ENCODE results near the gene ACLY.

ACLY gene

DNA sequence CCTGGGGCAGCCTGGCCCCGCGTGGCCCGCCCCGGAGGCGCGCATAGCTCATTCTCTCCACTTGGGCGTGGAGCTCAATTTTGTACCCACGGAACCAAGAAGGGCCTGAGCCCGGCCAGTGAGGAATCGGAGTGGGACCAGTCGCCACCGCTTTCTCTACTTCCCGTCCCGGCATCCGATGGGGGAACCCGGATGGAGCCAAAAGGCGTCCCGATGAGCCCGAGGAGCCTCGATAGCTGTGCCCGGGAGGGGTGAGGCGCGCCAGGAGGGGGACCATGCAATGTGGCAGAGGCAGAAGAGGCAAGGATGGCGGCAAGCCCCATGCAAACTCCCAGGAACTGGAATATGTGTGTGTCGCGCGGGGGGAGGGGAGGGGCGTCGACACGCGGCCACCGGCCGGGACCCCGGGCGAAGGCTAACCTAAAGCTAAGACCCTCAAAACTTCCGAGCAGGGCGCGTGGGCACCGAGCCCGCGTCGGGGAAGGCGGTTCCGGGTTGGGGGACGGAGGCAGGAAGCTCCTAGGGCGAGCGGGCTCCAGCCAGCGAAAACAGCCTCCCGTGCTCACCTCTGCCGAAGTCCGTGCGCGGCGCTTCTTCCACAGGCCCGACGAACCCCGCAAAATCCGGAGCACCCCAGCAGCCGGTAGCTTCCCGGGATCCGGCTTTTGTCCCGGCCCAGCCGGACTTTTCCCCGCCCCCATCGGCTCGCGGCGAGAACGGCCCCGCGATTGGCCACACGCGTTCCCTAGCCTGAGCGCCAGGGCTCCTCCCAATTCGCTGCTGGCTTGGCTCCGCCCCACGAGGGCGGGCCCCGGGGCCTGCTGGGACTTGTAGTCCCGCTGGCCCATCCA lies at the start of gene ACLY:
ACLY (minus strand) TSS at position 638 of the 851 bp plus-strand sequence. CDS start 5,078 bp downstream, outside the sequence.
- DNase-seq (ENCODE audit: low spot score): peak; percentile 99

- no peak for DNase-seq (ENCODE audit: low spot score)
Observed at GRCh38 chr17:41967921-41968578, 49.3 kb upstream of the ACLY start.

DNA sequence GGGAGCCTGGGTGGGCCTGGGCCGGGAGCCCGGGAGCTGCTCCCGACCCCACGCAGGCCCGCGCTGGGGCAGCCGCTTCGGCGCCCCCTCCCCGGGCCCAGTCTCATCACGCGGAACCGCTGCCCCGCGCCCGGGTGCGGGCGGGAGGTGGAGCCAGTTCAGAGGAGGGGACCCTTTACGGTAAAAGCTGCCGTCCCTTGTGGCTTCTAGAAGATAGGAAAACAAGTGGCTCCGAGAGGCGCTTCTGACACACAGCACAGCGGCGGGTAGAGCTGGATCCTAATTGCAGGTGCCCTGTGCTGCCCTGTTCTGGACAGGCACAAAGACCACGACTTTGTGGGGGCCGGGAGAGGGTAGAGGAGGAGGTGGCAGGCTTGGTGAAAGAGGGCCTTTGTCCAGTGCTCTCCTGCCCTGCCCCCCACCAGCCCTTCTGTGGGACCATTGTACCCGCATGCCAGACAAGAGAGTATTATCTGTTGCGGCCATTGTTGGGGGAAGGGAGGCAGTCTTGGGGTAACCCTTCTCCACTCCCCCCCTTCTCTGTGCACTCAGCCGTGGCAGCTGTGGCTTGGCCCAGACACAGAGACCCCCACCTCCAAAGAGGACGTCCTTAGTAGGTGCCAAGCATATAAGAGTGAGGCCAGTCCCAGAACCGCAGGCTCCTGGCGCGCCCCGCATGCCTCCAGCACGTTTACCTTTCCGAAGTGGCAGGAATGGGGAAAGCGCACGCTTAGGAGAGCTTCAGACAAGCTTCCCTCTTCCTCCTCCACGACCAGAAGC lies 48.6 kb upstream of the ACLY start:
- no peak for DNase-seq (ENCODE audit: low spot score)

- DNase-seq (ENCODE audit: low spot score): peak; percentile 99
Observed at GRCh38 chr17:41966463-41967140, 47.9 kb upstream of the ACLY start, which contains the start of gene CNP. TSS of gene CNP (plus strand) at chr17:41966795. CDS start at chr17:41966885, 90 bp downstream.

GRCh38 chr17:41965694-41966462 lies 47.1 kb upstream of the ACLY start:
- peak; percentile 36 for DNase-seq (ENCODE audit: low spot score)

DNA sequence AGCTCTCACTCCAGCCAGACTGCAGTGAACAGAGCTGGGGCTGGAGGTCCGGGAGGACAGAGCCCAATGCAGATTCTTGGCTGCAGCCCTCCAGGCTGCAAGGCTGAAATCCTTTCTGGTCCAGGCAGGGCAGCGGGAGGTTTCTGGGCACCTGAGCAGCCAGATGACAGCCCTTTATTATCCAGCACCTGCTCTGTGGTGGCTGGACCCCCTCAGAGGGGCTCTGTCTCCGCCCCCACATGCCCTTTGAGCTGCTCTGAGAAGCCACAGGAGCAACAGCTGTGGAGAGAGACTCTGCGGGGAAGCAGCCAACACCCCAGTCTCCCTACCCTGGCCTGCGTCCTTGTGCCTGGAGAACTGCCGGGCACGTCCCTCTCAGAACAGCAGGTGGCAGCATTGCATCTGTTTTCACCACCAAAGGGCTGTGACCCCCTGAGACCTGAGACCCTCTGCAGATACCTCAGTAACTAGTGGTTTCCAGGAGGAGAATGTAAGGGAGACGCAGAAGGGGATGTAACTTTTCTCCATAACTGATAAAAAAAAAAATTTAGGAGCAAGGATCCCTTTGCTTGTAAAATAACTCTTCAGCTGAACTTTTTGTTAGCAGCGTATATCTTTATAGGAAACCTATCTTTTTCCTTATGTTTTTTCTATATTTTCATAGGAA lies 44.1 kb upstream of the ACLY start:
- peak; percentile 76 for DNase-seq (ENCODE audit: low spot score)

DNA sequence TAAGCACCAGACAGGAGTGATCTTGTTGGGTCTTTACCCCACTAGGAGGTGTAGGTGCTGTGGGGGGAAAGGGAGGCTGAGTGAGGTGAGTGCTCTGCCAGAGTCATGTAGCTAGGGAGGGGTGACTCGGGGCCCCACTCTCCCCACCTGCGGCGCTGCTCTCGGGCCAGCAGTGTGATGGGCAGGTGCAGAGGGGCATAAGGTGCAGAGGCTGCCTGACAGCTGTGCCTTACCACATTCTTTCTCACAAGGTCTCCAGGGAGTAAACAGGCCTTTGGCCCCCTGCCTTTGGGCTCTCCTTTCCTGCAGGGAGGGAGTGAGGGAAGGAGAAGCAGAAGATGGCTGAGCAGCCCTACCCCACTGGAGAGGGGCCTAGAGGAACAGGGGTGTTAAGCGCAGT lies 43.4 kb upstream of the ACLY start:
- DNase-seq (ENCODE audit: low spot score): no peak

DNA sequence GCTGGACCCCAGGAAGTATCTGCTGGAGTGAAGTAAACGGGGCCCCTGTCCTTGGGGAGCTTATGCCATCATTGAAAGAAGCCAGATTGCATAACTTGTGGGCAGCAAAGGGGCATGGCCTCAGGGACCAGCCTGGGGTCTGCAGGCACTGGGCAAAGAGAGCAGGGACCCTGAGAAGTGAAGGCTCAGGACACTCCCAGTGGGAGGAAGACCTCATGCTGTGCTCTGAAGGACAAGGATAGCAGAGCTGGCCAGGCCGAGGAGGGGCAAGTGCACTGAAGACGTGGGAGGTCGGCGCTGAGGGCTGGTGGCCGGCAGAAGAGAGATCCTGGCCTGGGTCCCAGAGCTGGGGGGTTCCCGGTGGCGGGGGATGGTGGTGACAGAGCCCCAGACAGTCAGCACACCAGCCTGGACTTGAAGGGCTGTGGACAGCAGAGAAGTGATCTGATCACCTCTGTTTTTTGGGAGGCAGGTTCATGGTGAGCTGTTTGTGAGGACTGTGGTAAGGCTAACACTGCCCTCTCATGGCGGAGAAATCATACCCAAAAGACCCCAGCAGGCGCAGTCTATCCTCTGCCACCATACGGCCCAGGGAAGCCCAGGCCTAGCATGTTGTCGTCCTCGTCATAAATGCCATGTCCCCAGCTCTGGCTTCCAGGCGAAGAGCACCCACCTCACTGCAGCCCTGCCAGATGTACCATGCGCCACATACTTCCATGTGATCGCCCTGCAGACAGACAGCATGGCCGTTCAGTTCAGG lies 40.8 kb upstream of the ACLY start:
- DNase-seq (ENCODE audit: low spot score): peak; percentile 44

- no peak for DNase-seq (ENCODE audit: low spot score)
Observed at GRCh38 chr17:41959030-41959335, 40.2 kb upstream of the ACLY start.

DNA sequence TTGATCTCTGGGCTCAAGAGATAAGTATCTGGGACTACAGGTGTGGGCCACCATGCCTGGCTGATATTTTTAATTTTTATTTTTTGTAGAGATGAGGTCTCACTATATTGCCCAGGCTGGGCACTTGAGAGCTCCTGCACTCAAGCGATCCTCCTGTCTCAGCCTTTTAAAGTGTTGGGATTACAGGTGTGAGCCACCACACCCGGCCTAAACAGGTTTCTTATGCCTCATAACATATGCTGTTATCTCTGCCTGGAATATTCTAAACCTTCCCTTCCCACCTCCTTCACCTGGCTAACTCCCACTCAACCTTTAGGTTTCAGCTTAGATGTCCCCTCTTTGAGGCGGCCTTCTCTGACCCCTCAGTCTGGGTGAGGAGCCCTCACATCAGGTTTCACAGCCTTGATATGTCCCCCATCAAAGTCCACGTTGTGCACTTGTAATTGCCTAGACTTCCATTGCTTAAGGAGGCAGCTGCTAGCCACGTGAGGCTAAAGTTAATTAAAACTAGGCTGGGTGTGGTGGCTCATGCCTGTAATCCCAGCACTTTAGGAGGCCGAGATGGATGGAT lies 39.2 kb upstream of the ACLY start:
- no peak for DNase-seq (ENCODE audit: low spot score)

DNA sequence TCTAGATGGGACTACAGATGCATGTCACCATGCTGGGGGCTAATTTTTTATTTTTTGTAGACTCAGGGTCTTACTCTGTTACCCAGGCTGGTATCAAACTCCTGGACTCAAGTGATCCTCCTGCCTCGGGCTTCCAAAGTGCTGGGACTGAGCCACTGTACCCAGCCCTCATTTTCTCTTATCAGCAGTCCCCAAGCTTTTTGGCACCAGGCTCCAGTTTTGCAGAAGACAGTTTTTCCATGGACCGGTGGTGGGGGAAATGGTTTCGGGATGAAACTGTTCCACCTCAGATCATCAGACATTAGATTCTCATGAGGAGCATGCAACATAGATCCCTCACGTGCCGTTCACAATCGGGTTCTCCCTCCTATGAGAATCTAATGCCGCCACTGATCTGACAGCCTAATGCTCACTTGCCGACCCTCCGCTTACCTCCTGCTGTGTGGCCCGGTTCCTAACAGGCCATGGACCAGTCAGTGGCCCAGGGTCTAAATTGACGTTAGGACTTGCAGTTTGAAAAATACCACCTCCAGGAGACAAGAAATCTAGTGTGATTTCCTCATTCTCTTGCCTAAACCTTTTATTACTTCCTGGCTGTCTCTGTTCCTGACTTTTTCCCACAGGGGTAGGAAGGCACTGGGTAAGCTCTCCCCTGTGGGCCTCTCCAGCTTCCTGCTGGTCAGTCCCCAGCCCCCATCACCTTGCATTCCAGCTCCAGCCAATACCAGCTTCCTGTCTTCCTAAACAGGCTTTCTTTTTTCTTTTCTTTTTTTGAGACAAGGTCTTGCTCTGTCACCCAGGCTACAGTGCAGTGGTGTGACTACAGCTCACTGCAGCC lies 38.5 kb upstream of the ACLY start:
- no peak for DNase-seq (ENCODE audit: low spot score)

- DNase-seq (ENCODE audit: low spot score): no peak
Observed at GRCh38 chr17:41956522-41956921, 37.8 kb upstream of the ACLY start.

GRCh38 chr17:41948762-41949460 lies 30.2 kb upstream of the ACLY start:
- DNase-seq (ENCODE audit: low spot score): no peak

DNA sequence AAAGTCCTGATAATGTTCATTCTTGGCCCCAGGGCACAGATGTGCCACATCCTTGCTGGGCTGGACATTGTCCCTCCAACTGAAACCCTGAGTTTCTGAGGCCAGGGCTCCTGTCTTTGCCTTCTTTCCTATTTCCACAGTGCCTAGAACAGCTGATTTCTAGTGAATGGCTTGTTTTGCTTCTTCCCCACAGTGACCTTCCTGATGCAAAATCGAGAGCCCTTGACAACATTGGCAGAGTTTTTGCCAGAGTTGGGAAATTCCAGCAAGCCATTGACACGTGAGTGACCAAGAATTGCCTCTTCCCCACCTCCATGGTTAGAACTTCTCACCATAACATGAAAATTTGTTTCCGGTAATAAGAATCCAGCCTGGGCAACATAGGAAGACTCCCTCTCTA lies 26.2 kb upstream of the ACLY start:
- DNase-seq (ENCODE audit: low spot score): no peak

DNA sequence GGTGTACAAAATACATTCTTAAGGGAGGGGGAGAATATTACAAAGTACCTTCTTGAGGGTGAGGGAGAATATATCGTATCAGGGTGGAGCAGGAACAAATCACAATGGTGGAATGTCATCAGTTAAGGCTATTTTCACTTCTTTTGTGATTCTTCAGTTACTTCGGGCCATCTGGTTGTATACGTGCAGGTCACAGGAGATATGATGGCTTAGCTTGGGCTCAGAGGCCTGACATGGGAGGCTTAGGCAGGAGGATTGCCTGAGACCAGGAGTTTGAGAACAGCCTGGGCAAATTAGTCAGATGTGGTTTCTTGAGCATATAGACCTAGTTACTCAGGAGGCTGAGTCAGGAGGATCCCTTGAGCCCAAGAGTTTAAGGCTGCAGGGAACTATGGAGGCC lies 24.7 kb upstream of the ACLY start:
- no peak for DNase-seq (ENCODE audit: low spot score)

- no peak for DNase-seq (ENCODE audit: low spot score)
Observed at GRCh38 chr17:41942626-41943373, 24.0 kb upstream of the ACLY start.

DNA sequence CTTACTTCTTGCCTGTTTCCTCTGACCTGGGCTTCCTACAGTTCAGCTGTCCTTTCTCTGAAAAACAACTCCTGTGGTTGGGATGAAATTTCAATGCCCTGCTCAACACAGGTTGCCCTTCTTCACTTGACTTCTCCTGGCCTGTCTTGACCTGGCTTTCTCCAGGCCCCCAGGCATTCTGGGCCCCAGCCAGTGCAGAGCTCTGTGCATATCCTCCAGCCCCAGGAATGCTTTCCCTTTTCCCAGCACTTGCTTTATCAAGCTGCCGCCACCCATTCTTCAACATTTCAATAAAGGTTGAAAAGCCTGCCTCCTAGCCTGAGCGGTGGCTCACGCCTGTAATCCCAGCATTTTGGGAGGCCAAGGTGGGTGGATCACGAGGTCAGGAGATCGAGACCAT lies 22.4 kb upstream of the ACLY start:
- DNase-seq (ENCODE audit: low spot score): no peak
